ENCODE results near the gene ABCA1. TPM values are rescaled to one million over a fixed set of nuclear protein-coding genes. Genes with fewer than 3 reads are reported as not detected.
"Not testable (repeated sequence)": the region's sequence is repeated elsewhere in the genome, so short reads cannot be mapped to it uniquely, and the experiment has no call there.

Gene ABCA1
- total RNA-seq, 6 experiments from 2014 or later: 9.1 to 16.5 (median 9.4) TPM

- H3K36me3 Mint-ChIP-seq (ENCODE audit: low read depth): no peaks in the 10 kb centered on the region
- peaks cover 5% of the 10 kb centered on the region for H3K27me3 Mint-ChIP-seq (ENCODE audit: insufficient read depth)
- DNase-seq: no peak
- H3K4me3 Mint-ChIP-seq: no peak overlapping the region
- peaks cover 15% of the 10 kb centered on the region for H3K4me1 Mint-ChIP-seq (ENCODE audit: low read depth)
- no peaks in the 10 kb centered on the region for H3K9me3 Mint-ChIP-seq
- no peak for TF ChIP-seq CTCF (IDR thresholded peaks at IDR 0.05)
- H3K27ac Mint-ChIP-seq: no peak overlapping the region
Observed at GRCh38 chr9:104958751-104959150, 30.8 kb upstream of the ABCA1 start.

GRCh38 chr9:104958006-104958405, 30.1 kb upstream of the ABCA1 start:
- H3K27me3 Mint-ChIP-seq (ENCODE audit: insufficient read depth); H3K27ac Mint-ChIP-seq; H3K9me3 Mint-ChIP-seq; DNase-seq; H3K36me3 Mint-ChIP-seq (ENCODE audit: low read depth); H3K4me3 Mint-ChIP-seq: not testable (repeated sequence)
- peaks cover 19% of the 10 kb centered on the region for H3K4me1 Mint-ChIP-seq (ENCODE audit: low read depth)

- Mint-ChIP-seq H3K4me1 (ENCODE audit: low read depth) (peaks cover 8% of the 10 kb centered on the region; the same call in 1 of the 2 replicates), H3K36me3 (ENCODE audit: low read depth) (no peaks in the 10 kb centered on the region), H3K9me3 (no peaks in the 10 kb centered on the region), H3K27me3 (ENCODE audit: insufficient read depth) (no peaks in the 10 kb centered on the region; the same call in 1 of the 2 replicates), H3K4me3 (no peak overlapping the region), H3K27ac (no peak overlapping the region)
- TF ChIP-seq CTCF (IDR thresholded peaks at IDR 0.05): no peak
- no peak for DNase-seq
Observed at GRCh38 chr9:104951487-104951886, 23.5 kb upstream of the ABCA1 start.

- DNase-seq: no peak
- no peaks in the 10 kb centered on the region; the same call in 1 of the 2 replicates for H3K27me3 Mint-ChIP-seq (ENCODE audit: insufficient read depth)
- no peaks in the 10 kb centered on the region for H3K9me3 Mint-ChIP-seq
- H3K27ac Mint-ChIP-seq: no peak overlapping the region
- H3K4me3 Mint-ChIP-seq: no peak overlapping the region
- TF ChIP-seq CTCF (IDR thresholded peaks at IDR 0.05): no peak
- H3K36me3 Mint-ChIP-seq (ENCODE audit: low read depth): no peaks in the 10 kb centered on the region
- peaks cover 8% of the 10 kb centered on the region; the same call in 1 of the 2 replicates for H3K4me1 Mint-ChIP-seq (ENCODE audit: low read depth)
Observed at GRCh38 chr9:104950838-104951237, 22.9 kb upstream of the ABCA1 start.

GRCh38 chr9:104948277-104948676, 20.3 kb upstream of the ABCA1 start:
- Mint-ChIP-seq H3K4me1 (ENCODE audit: low read depth) (peaks cover 18% of the 10 kb centered on the region), H3K4me3 (no peak overlapping the region), H3K9me3 (no peaks in the 10 kb centered on the region), H3K27ac (no peak overlapping the region), H3K36me3 (ENCODE audit: low read depth) (no peaks in the 10 kb centered on the region), H3K27me3 (ENCODE audit: insufficient read depth) (no peaks in the 10 kb centered on the region)
- no peak for DNase-seq
- no peak for TF ChIP-seq CTCF (IDR thresholded peaks at IDR 0.05)

- Mint-ChIP-seq H3K27me3 (ENCODE audit: insufficient read depth) (no peaks in the 10 kb centered on the region), H3K36me3 (ENCODE audit: low read depth) (no peaks in the 10 kb centered on the region), H3K9me3 (no peaks in the 10 kb centered on the region), H3K4me1 (ENCODE audit: low read depth) (peaks cover 12% of the 10 kb centered on the region), H3K4me3 (no peak overlapping the region), H3K27ac (no peak overlapping the region)
- DNase-seq: no peak
- no peak for TF ChIP-seq CTCF (IDR thresholded peaks at IDR 0.05)
Observed at GRCh38 chr9:104944871-104945270, 16.9 kb upstream of the ABCA1 start.
